Measurements from ENCODE around the gene ADCY10. TPM values are rescaled to one million over a fixed set of nuclear protein-coding genes. Genes with fewer than 3 reads are reported as not detected.
A peak's percentile ranks its signal among the peaks of the same experiment; 100 is the strongest.

ADCY10 gene
- total and polyA plus RNA-seq, 9 of the 15 experiments (the other 6 are each of a cell fraction or from before 2014, with no cell fraction given) = 0.08 to 0.86 (median 0.22) TPM

- no peak for TF ChIP-seq ADNP (tag; IDR thresholded peaks at IDR 0.05)
- peak; percentile 92; the same call in 1 of the 2 replicates for TF ChIP-seq LCOR (CRISPR knock-in tag; IDR thresholded peaks at IDR 0.05)
- TF ChIP-seq MGA (IDR thresholded peaks at IDR 0.05) = peak; percentile 94
- no peak for TF ChIP-seq ZNF232 (CRISPR knock-in tag; IDR thresholded peaks at IDR 0.05)
- TF ChIP-seq KDM5B (IDR thresholded peaks at IDR 0.05; ENCODE audit: insufficient replicate concordance, low read depth, low read length) = peak; percentile 53
- peak; percentile 35; the same call in 1 of the 2 replicates for TF ChIP-seq NFIC (IDR thresholded peaks at IDR 0.05)
- TF ChIP-seq MAFG (tag; conservative IDR thresholded peaks at IDR 0.05) = peak; percentile 99
- no peak for TF ChIP-seq ZNF217 (CRISPR knock-in tag; IDR thresholded peaks at IDR 0.05)
- peak; percentile 89 for TF ChIP-seq MAFK (IDR thresholded peaks at IDR 0.05; ENCODE audit: low read length)
- peak; percentile 56; the same call in 1 of the 2 replicates for TF ChIP-seq ETV5 (CRISPR knock-in tag; IDR thresholded peaks at IDR 0.05; ENCODE audit: low read depth)
- no peak for TF ChIP-seq TFAM (CRISPR knock-in tag; conservative IDR thresholded peaks at IDR 0.05)
- no peak for TF ChIP-seq TEAD2 (tag; IDR thresholded peaks at IDR 0.05)
- no peak for TF ChIP-seq MYC (IDR thresholded peaks at IDR 0.05; ENCODE audit: low read depth, low read length)
- no peak for TF ChIP-seq MYC (CRISPR knock-in tag; IDR thresholded peaks at IDR 0.05; ENCODE audit: borderline replicate concordance, low read depth)
- 0 out of 2 replicates have a peak, but pooled peaks have one; percentile 11 for TF ChIP-seq TEAD4 (IDR thresholded peaks at IDR 0.05; ENCODE audit: low read length)
- TF ChIP-seq TEAD4 (CRISPR knock-in tag; IDR thresholded peaks at IDR 0.05; ENCODE audit: borderline replicate concordance) = no peak
- TF ChIP-seq TGIF2 (CRISPR knock-in tag; IDR thresholded peaks at IDR 0.05) = no peak
- peak; percentile 79 for TF ChIP-seq HMGN3 (IDR thresholded peaks at IDR 0.05; ENCODE audit: borderline replicate concordance, extremely low read depth, insufficient read length, low read depth, low read length)
These were observed 93.9 kb downstream of the ADCY10 start (continued) for GRCh38 chr1:167819849-167820683.
